Left lung (tissue), 10 donors: Measurements from ENCODE around the gene ZNF611. TPM values are rescaled to one million over a fixed set of nuclear protein-coding genes. Genes with fewer than 3 reads are reported as not detected.

Experiments
- ATAC-seq: fragments of 200-7000 bp; cut with Tn5 transposase; one replicate; pipeline ENCODE4 v1.9.1; 2020; ENCODE audit warnings: moderate library complexity
- DNase-seq, 4 donors: peaks; one replicate each; pipeline ENCODE4 v3.0.0-alpha.2; 2013 to 2020
- H3K27ac ChIP-seq, 2 donors: fragments of 200-600 bp; sonication (generic) in 1 of 2; one replicate each; pipeline versions ENCODE4 v1.5.0 to v1.8.0; 2020 to 2021
- H3K27me3 ChIP-seq, 2 donors: fragments of 200-600 bp; sonication (generic) in 1 of 2; one replicate each; pipeline versions ENCODE4 v1.5.0 to v1.8.0; 2020 to 2021
- H3K36me3 ChIP-seq, 2 donors: fragments of 200-600 bp; sonication (generic) in 1 of 2; one replicate each; pipeline versions ENCODE4 v1.5.0 to v1.8.0; 2020 to 2021
- H3K4me1 ChIP-seq, 2 donors: fragments of 200-600 bp; one replicate each; pipeline ENCODE4 v1.8.0; 2021
- H3K4me3 ChIP-seq, 2 donors: fragments of 200-600 bp; sonication (generic) in 1 of 2; one replicate each; pipeline versions ENCODE4 v1.5.0 to v1.8.0; 2020 to 2021; ENCODE audit warnings: mild to moderate bottlenecking in 1 of 2
- H3K9me3 ChIP-seq, 2 donors: fragments of 200-600 bp; sonication (generic) in 1 of 2; one replicate each; pipeline versions ENCODE4 v1.5.0 to v1.8.0; 2020 to 2021
- intact Hi-C, 2 donors: fragments of 100-400 bp; cut with DNase I; formaldehyde crosslinking; loops; one replicate each; pipeline versions ENCODE4 v1.11.2 to v1.14.2; 2022
- polyA plus RNA-seq, 6 donors: library from polyadenylated mRNA; unstranded; fragments of 120-200 nt; gene quantifications; one replicate each; pipeline ENCODE4 v1.2.1, GENCODE V29; 2013; ENCODE audit not compliant: insufficient read length in 6 of 6
- total RNA-seq, 2 donors: library from RNA; stranded (reverse); fragmentation: NEBNext Ultra II Directional; extraction: Animal tissue kit (Norgen Biotek cat#: 25700); gene quantifications; one replicate each; pipeline ENCODE4 v1.2.1, GENCODE V29; 2021
- TF ChIP-seq, protein P1 (sequence below), 2 donors: fragments of 200-600 bp; sonication (generic) in 1 of 2; IDR thresholded peaks; one replicate each; pipeline versions ENCODE4 v1.5.0 to v1.8.0; 2021; ENCODE audit warnings: antibody characterized with exemption in 2 of 2
- donor health status: DM: no; HTN: yes; CAD: no.
- donor health status: DM: no; HTN: no; CAD: no.

ZNF611 gene
- total and polyA plus RNA-seq, 8 donors = 14.1 to 26.6 (median 16.0) TPM

DNA sequence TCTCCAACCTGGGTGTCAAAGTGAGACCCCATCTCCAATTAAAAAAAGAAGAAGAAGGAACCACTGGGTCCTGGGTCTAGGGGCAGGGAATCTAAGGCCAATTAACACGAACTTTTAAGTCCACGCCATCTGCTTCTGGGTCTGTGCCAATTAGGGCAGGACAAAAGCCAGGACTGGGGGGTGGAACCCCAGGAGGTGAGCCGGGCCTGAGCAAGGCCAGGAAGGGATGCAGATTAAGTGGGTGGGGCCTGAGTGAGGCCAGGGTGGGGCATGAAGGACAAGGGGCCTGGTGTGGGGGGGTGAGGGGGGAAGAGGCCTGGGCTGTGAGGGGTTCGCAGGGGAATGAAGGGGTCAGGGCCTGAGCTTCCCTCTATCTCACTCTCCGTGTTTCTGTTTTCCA, 70.4 kb downstream of the ZNF611 start:
- DNase-seq = no peak
- intact Hi-C loops = no loop called here
- ATAC-seq = no peak

DNA sequence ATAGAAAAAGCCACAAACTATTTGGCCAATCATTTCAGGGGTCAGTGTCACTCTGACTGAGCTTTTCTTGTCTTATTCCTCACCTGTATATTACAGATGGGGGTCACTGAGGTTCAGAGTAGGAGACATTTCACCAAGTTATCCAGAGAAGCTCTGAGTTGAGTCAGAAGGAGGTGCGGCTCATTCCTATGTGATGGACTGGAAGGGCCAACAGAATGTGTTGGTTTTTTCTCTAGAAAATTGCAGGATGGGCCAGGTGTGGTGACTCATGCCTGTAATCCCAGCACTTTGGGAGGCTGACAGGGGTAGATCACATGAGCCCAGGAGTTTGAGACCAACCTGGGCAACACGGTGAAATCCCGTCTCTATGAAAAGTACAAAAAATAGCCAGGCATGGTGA, 72.2 kb downstream of the ZNF611 start:
- intact Hi-C loops = no loop called here
- Histone ChIP-seq H3K27ac (no peak overlapping the region), H3K36me3 (peaks cover 0 to 33% of the 10 kb centered on the region in 2 donors), H3K9me3 (peaks cover 0 to 3% of the 10 kb centered on the region in 2 donors), H3K27me3 (no peaks in the 10 kb centered on the region), H3K4me1 (no peaks in the 10 kb centered on the region), H3K4me3 (no peak overlapping the region)
- no peak for ATAC-seq
- TF ChIP-seq, protein P1, sequence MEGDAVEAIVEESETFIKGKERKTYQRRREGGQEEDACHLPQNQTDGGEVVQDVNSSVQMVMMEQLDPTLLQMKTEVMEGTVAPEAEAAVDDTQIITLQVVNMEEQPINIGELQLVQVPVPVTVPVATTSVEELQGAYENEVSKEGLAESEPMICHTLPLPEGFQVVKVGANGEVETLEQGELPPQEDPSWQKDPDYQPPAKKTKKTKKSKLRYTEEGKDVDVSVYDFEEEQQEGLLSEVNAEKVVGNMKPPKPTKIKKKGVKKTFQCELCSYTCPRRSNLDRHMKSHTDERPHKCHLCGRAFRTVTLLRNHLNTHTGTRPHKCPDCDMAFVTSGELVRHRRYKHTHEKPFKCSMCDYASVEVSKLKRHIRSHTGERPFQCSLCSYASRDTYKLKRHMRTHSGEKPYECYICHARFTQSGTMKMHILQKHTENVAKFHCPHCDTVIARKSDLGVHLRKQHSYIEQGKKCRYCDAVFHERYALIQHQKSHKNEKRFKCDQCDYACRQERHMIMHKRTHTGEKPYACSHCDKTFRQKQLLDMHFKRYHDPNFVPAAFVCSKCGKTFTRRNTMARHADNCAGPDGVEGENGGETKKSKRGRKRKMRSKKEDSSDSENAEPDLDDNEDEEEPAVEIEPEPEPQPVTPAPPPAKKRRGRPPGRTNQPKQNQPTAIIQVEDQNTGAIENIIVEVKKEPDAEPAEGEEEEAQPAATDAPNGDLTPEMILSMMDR (IDR thresholded peaks at IDR 0.05) = no peak
- no peak for DNase-seq

More for the DNA sequence above, 70.4 kb downstream of the ZNF611 start:
- Histone ChIP-seq H3K4me1 (no peaks in the 10 kb centered on the region), H3K27me3 (no peaks in the 10 kb centered on the region), H3K27ac (no peak overlapping the region), H3K36me3 (peaks cover 0 to 16% of the 10 kb centered on the region in 2 donors), H3K4me3 (no peak overlapping the region), H3K9me3 (peaks cover 0 to 3% of the 10 kb centered on the region in 2 donors)
- TF ChIP-seq, protein P1 (IDR thresholded peaks at IDR 0.05) = no peak

DNA sequence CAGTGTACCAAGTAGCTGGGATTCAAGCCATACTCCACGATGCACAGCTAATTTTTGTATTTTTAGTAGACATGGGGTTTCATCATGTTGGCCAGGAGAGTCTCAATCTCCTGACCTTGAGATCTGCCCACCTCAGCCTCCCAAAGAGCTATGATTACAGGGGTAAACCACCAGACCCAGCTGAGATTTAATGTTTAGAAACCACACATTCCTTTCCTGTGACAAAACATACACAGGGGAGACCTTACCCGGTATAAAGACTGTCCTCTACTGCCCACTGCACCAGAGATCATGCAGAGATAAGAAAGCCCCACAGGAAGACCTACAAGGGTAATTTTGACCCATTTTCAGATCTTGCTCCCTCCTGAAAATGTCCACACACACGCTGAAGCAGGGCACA, 73.9 kb downstream of the ZNF611 start:
- Histone ChIP-seq H3K27ac (no peak overlapping the region), H3K9me3 (peaks cover 0 to 3% of the 10 kb centered on the region in 2 donors), H3K27me3 (no peaks in the 10 kb centered on the region), H3K36me3 (peaks cover 0 to 41% of the 10 kb centered on the region in 2 donors), H3K4me3 (no peak overlapping the region), H3K4me1 (no peaks in the 10 kb centered on the region)
- intact Hi-C loops = no loop called here
- TF ChIP-seq, protein P1 (IDR thresholded peaks at IDR 0.05) = no peak
- ATAC-seq (no peak), DNase-seq (no peak)

DNA sequence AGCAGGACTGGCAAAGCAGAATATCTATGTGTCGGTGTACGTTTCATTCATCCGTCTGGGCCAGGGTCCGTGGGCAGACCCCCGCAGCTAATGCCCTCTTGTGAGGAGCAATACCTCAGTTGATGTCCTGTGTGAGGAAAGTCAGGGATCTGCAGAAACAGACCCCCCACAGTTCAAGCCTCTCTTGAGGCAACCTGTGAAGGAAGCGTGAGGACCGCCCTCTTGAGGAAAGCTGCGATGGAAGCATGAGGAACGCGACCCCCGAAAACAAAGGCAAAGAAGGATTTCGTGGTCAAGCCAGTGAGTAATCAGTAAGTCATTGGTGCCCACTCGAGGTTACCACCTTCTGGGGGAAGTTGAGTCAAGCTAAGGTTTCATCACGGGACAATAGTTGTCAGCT, 75.8 kb downstream of the ZNF611 start:
- Histone ChIP-seq H3K36me3 (peaks cover 0 to 60% of the 10 kb centered on the region in 2 donors), H3K4me1 (no peaks in the 10 kb centered on the region), H3K4me3 (no peak overlapping the region), H3K9me3 (peaks cover 0 to 7% of the 10 kb centered on the region in 2 donors), H3K27me3 (no peaks in the 10 kb centered on the region), H3K27ac (no peak overlapping the region)
- DNase-seq = no peak
- ATAC-seq = no peak
- intact Hi-C loops = no loop called here
- TF ChIP-seq, protein P1 (IDR thresholded peaks at IDR 0.05) = no peak

DNA sequence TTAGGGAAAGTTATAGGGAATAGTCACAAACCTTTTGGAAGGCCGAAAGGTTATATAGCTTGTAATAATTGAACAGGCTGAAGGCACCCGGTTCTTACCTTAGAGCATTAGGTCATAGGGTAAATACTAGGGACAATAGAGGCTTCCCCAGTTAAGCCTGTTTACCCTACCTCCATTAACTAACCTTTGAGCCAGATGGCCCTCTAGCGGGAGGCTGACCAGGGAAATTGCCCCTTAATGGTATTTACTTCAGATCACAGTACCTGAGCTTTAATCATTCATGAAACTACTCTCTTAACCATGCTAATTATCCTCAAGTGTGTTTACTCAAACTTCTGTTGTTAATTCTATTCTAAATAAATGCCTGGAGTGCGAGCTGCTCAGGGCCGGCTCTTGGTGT, 76.2 kb downstream of the ZNF611 start:
- TF ChIP-seq, protein P1 (IDR thresholded peaks at IDR 0.05) = no peak
- intact Hi-C loops = no loop called here
- H3K4me3 ChIP-seq = no peak overlapping the region
- ATAC-seq (no peak), DNase-seq (no peak)
- H3K4me1 ChIP-seq = no peaks in the 10 kb centered on the region
- H3K27me3 ChIP-seq = no peaks in the 10 kb centered on the region
- peaks cover 0 to 10% of the 10 kb centered on the region in 2 donors for H3K9me3 ChIP-seq
- H3K36me3 ChIP-seq = peaks cover 0 to 65% of the 10 kb centered on the region in 2 donors
- no peak overlapping the region for H3K27ac ChIP-seq
